AG04450 (cell line): ENCODE results near the gene CEP131. TPM values are rescaled to one million over a fixed set of nuclear protein-coding genes. Genes with fewer than 3 reads are reported as not detected.

Experiments used
- CTCF ChIA-PET: fragments of 300-600, 350-600 bp; formaldehyde crosslinking; extraction: SDS; loops from one replicate; lab custom pipeline; 2022; ENCODE audit warnings: antibody characterized with exemption, inconsistent platforms; lab: Charles Lee
- POLR2A ChIA-PET: fragments of 350-600 bp; formaldehyde crosslinking; extraction: SDS; loops from one replicate; lab custom pipeline; 2021; ENCODE audit warnings: antibody characterized with exemption, inconsistent platforms; lab: Yijun Ruan, JAX
- DNase-seq: peaks from one replicate; pipeline ENCODE4 v3.0.0-alpha.2; 2011; ENCODE audit warnings: low read depth, low spot score
- H3K27ac ChIP-seq: one replicate; pipeline ENCODE4 v1.5.1; 2012; ENCODE audit warnings: low read depth, low read length, control low read depth
- H3K27me3 ChIP-seq: one replicate; pipeline ENCODE4 v1.6.0; 2012; ENCODE audit warnings: low read length; ENCODE audit not compliant: control insufficient read depth, insufficient read depth
- H3K4me3 ChIP-seq: 2 replicates; pipeline ENCODE4 v1.5.1; 2011; ENCODE audit warnings: mild to moderate bottlenecking, low read depth, low read length, control low read depth
- H3K9me3 ChIP-seq: 2 replicates; pipeline ENCODE4 v1.5.1; 2012; ENCODE audit warnings: low read length; ENCODE audit not compliant: control insufficient read depth, insufficient read depth
- CTCF ChIP-seq: IDR thresholded peaks from 2 replicates; pipeline ENCODE4 v1.5.1; 2011; ENCODE audit warnings: low read depth, low read length, control low read depth, inconsistent platforms
- polyA plus RNA-seq: library from polyadenylated mRNA; depleted of rRNA; stranded (reverse); fragments of >200 nt; gene quantifications from 2 replicates; pipeline ENCODE4 v1.2.3, GENCODE V29; 2011

CEP131 gene
- polyA plus RNA-seq, 1 experiment: 2.2 TPM

- Histone ChIP-seq H3K27me3 (peaks cover 46% of the 10 kb centered on the region), H3K4me3 (no peak overlapping the region), H3K9me3 (no peaks in the 10 kb centered on the region; the same call in 1 of the 2 replicates), H3K27ac (no peak overlapping the region)
- no peak for DNase-seq
- ChIA-PET POLR2A (no interaction called here), CTCF (no interaction called here)
- TF ChIP-seq CTCF: no peak
These were observed 55.6 kb downstream of the CEP131 start for GRCh38 chr17:81167194-81167524.

GRCh38 chr17:81166033-81166492, 56.7 kb downstream of the CEP131 start, which contains the start of gene AATK:
TSS of gene AATK (minus strand) at chr17:81166221. CDS start at chr17:81165992, 229 bp downstream.
- Histone ChIP-seq H3K27ac (no peak within 1 kb of the TSS), H3K27me3 (peaks cover 46% of the 10 kb centered on the region), H3K9me3 (no peaks in the 10 kb centered on the region; the same call in 1 of the 2 replicates), H3K4me3 (peak within 1 kb of the TSS; percentile 4; the same call in 1 of the 2 replicates)
- CTCF ChIA-PET: no interaction called here
- TF ChIP-seq CTCF: no peak
- DNase-seq: no peak
- POLR2A ChIA-PET: no interaction called here

- CTCF ChIA-PET: no interaction called here
- H3K9me3 ChIP-seq: no peaks in the 10 kb centered on the region; the same call in 1 of the 2 replicates
- TF ChIP-seq CTCF: no peak
- H3K4me3 ChIP-seq: peak within 1 kb of the TSS; percentile 4; the same call in 1 of the 2 replicates
- H3K27me3 ChIP-seq: peaks cover 47% of the 10 kb centered on the region
- POLR2A ChIA-PET: no interaction called here
- DNase-seq: no peak
- no peak within 1 kb of the TSS for H3K27ac ChIP-seq
These were observed 57.3 kb downstream of the CEP131 start, which contains the start of gene PVALEF for GRCh38 chr17:81165246-81166032. TSS of gene PVALEF (plus strand) at chr17:81165507. CDS start at chr17:81181227, 15,720 bp downstream.

GRCh38 chr17:81164371-81165245, 58.2 kb downstream of the CEP131 start:
- no peaks in the 10 kb centered on the region; the same call in 1 of the 2 replicates for H3K9me3 ChIP-seq
- DNase-seq: no peak
- POLR2A ChIA-PET: interaction anchor here (0.6 kb wide), 1 partner anchor 220 kb away, joined by 3 read pairs; no protein-coding TSS in a partner anchor
- CTCF ChIA-PET: no interaction called here
- peaks cover 47% of the 10 kb centered on the region for H3K27me3 ChIP-seq
- no peak overlapping the region for H3K4me3 ChIP-seq
- no peak overlapping the region for H3K27ac ChIP-seq
- TF ChIP-seq CTCF: no peak
